Cardiac septum (tissue), 1 donor: Measurements from ENCODE around the gene CLC. TPM values are rescaled to one million over a fixed set of nuclear protein-coding genes. Genes with fewer than 3 reads are reported as not detected.

ENCODE experiments used
- DNase-seq: peaks from one replicate; pipeline ENCODE4 v3.0.0-alpha.2; 2020; ENCODE audit warnings: low spot score
- intact Hi-C: fragments of 100-400 bp; cut with DNase I; formaldehyde crosslinking; loops from one replicate; pipeline ENCODE4 v1.14.0; 2022
- total RNA-seq: library from RNA; stranded (reverse); fragmentation: NEBNext Ultra II Directional; extraction: Animal tissue kit (Norgen Biotek cat#: 25700); gene quantifications from one replicate; pipeline ENCODE4 v1.2.1, GENCODE V29; 2021
- donor health status: DM: no; HTN: no; CAD: no.

Gene CLC
- total RNA-seq, 1 donor from 2014 or later = 0.94 TPM

DNA sequence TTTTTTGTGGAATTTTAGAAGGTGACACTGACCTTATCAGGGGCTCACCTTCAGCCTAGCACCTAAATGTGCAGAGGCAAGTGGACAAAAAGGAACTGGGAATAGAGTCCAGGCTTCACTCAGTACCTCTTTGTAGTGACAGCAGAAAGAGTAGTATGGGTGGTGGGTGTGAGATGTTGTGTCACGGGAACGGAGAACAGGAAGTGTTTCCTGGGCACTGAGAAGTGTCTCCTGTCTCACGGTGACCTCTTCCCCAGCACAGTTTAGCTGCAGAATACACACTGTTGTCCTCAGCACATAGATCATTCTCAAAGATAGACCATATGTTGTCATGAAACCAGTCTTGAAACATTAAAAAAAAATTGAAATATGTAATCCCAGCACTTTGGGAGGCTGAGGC lies 51.1 kb downstream of the CLC start:
- no peak for DNase-seq
- intact Hi-C loops = no loop called here

DNA sequence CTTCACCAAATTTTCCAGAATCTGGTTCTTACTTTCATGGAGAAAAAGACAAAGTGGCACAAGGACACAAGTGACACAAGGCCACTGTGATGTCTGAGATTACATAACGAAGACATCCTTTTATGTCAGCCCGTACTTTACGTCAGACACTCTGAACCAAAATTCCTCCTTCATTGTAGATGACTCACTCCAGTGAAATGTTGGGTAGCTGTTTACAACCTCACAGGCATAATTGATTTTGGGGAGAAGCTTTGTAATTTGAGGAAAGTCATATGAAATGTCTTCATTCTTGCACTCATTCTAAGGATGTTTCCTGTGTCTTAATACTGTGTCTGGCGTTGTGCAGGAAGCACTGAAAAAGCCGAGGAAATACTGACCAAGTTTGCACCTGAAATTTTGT lies 53.6 kb downstream of the CLC start:
- no peak for DNase-seq

DNA sequence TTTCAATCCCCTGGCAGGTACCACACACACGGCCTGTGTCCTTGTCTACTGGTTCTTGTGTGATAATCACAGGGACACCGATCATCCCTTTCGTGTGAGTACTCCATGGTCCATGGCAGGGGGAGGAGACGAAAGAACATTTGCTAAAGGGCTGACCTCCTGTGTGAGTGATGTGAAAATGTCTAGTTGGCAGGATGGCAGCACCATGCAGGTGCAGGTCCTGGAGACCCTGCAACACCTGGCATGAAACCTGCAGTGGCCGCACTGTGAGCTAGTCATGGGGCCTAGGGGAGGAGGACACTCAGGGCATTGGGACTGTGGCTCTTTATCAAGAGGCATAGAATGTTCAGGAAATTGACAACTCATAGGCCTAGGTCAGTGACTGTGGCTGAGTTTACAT lies 56.4 kb downstream of the CLC start:
- DNase-seq = no peak
- intact Hi-C loops = no loop called here

More for the DNA sequence above, 53.6 kb downstream of the CLC start:
- intact Hi-C loops = no loop called here

Other genes starting within 250 kb of the CLC start
- not detected for gene DLL3, start 239.1 kb downstream of the CLC start, total RNA-seq
- not detected for gene SELENOV, start 222.9 kb downstream of the CLC start, total RNA-seq
- 2.8 TPM for gene EID2B, start 205.2 kb downstream of the CLC start, total RNA-seq
- gene EID2, start 197.9 kb downstream of the CLC start, total RNA-seq = 11.4 TPM
- not detected for gene LGALS13, start 135.5 kb downstream of the CLC start, total RNA-seq
- gene LGALS16, start 82.1 kb downstream of the CLC start, total RNA-seq = not detected
- gene LGALS14, start 33.5 kb downstream of the CLC start, total RNA-seq = not detected
- not detected for gene LEUTX, start 40.8 kb upstream of the CLC start, total RNA-seq
- gene DYRK1B, start 96.1 kb upstream of the CLC start, total RNA-seq = 31.2 TPM
- gene FBL, start 108.3 kb upstream of the CLC start, total RNA-seq = 64.8 TPM
- gene FCGBP, start 196.6 kb upstream of the CLC start, total RNA-seq = 14.2 TPM
- gene PSMC4, start 233.1 kb upstream of the CLC start, total RNA-seq = 70.2 TPM